HG03139 (cell line): ENCODE measurements around the gene ACR.
"Not testable (repeated sequence)": the region's sequence is repeated elsewhere in the genome, so short reads cannot be mapped to it uniquely, and the experiment has no call there.

Experiments
- ATAC-seq: cut with Tn5 transposase; IDR thresholded peaks from one replicate; pipeline ENCODE4 v1.9.1; 2021; ENCODE audit not compliant: unreplicated experiment

ACR gene

DNA sequence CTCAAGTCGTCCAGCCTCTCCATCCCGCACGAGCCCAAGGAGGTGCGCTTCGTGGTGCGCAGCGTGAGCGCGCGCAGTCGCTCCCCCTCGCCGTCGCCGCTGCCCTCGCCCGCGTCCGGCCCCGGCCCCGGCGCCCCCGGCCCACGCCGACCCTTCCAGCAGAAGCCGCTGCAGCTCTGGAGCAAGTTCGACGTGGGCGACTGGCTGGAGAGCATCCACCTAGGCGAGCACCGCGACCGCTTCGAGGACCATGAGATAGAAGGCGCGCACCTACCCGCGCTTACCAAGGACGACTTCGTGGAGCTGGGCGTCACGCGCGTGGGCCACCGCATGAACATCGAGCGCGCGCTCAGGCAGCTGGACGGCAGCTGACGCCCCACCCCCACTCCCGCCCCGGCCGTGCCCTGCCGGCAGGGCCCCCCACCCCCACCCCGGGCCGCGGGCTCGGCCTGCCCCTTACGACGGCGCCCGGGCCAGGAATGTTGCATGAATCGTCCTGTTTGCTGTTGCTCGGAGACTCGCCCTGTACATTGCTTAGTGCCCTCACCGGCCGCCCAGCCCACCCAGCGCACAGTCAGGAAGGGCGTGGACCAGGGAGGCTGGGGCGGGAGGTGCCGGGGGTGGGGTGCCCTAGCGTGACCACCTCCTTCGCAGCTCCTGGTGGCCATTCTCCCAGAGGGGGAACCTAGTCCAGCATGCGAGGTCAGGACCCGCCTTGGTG, 6.9 kb upstream of the ACR start:
- no peak for ATAC-seq

DNA sequence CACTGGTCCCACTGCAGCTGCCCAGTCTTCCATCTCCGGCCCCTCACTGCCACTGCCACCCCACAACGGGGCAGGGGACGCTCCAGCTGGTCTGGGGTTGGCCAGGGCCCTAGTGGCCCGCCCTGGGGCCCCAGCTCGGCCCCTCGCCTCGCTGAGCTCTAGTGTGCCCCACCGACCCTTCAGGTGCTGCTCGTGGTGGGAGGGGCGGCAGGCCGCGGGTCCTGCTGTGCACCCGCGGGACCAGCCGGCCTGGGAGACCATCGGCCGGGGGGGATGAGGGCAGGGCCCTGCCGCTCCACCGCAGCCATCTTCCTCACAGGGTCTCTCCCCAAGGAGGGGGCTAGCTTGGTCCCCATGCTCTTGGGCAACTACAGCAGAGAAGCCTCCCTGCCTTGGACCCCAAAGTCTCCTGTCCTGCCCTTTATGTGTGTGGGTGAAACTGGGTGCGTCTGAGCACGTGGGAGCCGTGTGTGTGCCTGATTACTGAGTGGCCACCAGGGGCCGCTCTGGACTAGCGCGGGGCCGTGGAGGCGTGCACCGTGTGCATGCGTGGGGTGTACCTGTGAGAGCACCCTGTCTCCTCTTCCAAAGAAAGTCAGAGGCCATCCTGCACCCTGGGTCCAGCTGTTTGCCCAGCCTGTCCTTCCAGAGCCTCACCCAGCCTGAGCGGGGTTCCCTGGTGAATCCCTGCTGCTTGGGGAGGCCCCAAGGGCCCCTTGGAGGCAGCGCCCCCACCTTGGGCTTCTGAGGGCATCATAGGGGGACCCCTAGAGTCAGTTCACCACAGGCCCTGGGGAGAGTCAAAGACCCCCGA, 6.0 kb upstream of the ACR start:
- ATAC-seq, result no peak

DNA sequence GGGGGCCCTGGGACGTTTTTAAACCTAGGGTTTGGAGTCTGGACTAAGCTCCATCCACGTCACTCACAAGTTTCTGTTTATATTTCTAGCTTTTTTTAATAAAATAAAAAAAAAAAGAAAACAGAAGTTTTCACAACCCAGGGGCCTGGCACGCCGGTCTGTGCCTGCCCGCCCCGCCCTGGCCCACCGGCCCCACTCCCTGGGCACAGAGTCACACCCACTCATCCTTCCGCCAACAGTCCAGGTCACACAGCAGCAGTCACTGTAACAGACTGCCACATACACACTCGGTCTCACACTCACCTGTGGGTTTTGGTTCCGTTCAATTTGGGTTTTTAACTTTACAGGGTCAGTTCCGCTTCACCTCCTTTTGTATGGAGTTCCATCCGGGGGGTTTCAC, 5.3 kb upstream of the ACR start:
- ATAC-seq, result no peak

DNA sequence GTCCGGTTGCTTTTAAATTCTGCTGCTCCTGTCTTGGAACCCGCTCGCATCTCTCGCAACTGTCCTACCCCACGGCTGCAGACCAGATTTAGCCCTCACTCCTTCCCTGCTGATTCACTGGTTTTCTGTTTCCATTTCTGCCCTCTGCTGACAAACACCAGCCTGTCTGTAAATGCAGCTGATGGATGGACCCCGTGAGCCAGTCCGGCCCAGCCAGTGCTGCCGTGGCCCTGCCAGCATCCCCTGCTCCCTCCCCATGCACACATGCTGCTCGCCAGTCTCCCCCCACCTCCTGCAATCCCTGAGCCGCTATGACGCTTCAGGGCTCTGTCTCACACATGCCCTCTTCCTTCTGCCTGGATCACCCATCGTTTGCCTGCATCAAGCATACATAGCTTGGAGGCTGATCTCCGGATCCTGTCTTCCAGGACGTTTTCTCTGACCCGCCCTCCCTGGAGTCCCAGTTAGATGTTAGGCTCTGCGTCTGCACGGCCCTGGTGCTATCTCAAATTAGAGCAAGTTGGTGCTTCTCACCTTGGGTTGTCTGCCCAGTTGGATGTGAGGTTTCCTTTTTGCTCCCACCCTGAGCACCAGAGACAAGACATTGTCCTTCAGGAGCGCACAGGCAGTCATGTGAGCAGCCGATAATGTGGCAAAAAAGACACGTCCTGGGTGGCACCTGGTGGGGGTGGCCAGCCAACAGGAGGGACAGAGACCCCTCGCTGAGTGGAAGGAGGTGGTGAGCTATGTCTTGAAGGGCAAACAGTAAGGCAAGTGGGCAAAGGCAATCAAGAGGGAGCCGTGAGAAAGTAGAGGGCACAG, 4.3 kb upstream of the ACR start:
- ATAC-seq, result no peak

DNA sequence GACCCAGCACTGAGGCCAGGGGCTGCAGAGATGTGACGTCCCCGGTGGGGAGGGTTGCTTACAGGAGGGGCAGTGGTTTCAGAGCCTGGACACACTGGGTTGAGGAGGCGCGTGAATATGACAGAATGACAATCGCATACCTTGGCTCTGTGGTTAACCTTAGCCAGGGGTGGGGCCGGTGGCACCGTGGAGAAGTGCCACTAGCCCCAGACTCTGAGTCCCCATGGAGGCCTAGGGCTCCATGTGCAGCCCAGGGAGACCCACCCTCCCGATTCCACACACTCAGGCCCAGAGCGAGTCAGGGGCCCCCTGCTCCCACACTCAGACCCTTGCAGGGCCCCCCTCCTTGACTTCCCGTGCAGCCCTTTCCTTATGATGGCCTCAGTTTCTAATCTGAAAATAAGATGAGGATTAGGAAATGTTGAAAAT, 3.6 kb upstream of the ACR start:
- ATAC-seq, result no peak

DNA sequence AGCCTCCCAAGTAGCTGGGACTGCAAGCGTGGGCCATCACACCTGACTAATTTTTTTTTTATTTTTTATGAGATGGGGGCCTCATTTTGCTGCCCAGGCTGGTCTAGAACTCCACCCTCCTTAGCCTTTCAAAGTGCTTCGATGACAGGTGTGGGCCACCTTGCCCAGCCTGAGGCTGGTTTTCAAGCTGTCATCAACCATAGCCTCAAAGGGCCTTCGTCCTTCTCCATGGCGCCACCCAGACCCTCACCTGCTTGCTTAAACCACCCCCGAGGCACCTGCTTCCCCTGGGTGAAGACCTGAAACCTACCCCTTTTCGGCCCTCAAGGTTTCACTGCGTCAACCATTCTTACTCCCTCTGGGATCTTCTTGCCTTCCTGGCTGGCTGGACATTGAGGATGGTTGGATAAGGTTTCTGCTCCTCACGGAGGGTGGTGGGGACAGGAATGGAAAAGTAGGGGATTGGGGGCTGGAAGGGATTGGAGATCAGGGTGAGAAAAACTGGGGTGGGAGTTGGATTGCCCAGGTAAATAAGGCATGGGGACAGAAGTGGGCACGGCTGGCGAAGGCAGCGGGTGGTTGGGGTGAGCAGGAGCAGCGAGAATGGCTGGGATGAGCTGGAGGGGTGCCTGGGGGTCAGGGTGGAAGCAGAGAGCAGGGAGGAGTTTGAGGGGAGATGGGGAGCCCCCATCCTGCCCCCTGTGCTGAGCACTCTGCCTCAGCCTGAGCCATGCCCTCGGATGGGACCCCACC, 2.8 kb upstream of the ACR start:
- no peak for ATAC-seq

DNA sequence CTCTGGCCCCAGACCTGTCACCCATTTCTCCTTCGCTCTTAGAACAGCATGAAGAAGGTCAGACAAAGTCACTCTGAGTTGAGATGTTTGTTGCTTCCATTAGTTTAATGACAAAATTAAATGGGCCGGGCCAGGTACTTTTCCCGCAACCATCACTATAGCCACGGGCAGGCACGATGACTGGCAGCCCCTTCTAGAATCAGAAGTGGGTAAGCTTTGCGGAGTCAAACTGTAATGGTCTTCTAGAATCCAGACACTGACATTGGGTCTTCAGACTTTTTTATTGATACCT, 2.3 kb upstream of the ACR start:
- no peak for ATAC-seq

DNA sequence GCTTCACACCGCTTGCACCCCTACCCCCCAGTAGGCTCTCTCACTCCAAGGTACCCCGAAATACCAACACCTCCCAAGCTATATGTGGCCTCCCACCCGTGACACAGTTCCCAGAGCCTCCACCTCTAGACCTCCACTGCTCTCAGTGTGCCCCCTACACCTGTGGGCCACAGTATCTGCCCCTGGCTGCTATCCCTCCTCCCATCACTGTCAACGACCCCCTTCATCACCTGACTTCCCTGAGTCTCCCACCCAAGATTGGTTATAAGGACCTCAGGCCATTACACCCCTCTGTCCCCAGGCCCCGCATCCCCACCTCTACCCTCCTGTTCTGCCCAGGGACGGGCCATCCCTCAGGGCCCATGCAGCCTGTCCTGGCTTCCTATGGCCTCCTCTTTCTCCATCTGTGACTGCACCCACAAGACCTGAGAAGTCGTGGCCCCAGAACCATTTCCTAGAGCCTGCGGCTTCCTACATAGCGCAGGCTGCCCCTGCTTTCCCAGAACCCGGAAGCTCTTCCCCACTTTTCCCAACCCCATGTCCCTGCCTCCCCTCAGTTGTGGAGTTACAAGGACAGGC, 734 bp downstream of the ACR start:
- no peak for ATAC-seq

DNA sequence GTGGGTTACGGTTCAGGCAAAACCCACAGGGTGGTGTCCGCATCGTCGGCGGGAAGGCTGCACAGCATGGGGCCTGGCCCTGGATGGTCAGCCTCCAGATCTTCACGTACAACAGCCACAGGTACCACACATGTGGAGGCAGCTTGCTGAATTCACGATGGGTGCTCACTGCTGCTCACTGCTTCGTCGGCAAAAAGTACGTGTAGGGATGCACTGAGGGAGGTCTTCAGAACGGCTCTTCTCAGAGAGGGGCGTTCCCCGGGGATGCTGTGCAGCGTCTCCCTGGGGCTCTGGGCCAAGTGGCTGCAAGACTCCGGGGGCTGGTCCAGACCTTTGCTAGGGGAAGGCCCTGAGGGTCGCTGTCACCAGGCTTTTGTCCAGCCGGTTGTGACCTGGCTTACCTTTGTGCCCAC, 1.3 kb downstream of the ACR start:
- no peak for ATAC-seq

DNA sequence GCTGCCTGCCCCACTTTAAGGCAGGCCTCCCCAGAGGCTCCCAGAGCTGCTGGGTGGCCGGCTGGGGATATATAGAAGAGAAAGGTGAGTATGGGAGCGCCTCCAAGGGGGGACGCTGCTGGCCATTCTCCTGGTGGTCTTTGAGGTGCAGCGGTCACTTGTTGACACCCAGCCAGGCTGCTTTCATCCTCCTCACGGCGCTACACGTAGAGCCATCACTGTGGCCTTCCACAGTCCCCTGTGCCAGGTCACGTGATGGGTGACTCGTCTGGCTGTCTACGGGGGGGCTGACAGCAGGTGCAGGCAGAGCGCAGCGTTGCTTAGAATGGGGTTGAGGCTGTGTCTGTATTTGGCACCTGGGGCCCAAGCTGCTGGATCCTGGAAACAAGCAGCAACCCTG, 1.9 kb downstream of the ACR start:
- no peak for ATAC-seq

DNA sequence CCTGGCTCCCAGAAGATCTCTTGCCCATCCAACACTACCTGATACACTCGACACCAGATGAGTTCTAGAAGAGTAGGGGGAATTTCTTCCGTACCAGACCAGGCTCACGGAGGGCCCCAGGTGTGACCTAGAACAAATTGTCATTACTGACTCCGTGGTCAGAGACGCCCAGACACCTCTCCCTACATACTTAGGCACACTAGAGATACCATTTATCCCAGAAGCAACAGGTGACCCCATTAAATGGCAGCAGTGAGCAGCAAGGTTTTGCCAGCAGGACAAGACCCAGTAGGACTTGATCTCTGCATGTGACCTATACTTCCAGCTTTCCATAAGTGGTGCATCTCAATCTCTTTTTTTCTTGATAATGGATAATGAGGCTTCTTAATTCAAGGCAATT, 2.7 kb downstream of the ACR start:
- not testable (repeated sequence) for ATAC-seq

DNA sequence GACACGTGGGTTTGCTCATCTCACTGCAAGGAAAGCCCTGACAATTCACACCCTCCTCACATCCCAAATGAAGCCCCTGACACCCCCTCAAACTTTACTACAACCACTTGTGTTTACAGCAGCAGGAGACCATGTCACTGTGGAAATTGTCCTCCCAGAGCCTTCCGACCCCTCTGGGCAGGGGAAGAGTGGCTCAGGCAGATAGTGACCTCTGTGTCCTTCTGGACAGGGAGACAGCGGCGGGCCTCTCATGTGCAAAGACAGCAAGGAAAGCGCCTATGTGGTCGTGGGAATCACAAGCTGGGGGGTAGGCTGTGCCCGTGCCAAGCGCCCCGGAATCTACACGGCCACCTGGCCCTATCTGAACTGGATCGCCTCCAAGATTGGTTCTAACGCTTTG, 6.4 kb downstream of the ACR start:
- ATAC-seq, result not testable (repeated sequence)

DNA sequence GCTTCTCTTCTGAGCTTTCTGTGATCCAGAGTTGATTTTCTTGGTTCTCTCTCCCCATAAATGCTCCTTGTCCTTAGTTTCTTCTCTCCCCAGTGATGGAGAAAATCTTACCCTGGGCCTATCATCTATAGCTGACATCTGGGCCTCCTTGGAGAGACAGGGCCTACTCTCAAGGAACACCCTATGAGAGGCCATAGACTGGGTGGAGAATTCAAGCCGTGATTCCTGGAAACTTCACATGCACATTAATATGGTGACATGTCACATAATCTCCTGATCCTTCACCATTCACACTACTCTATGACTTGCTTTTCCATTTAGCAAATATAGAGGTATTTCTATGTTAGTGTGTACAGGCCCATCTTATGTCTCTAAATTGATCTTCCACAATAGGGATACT, 9.5 kb downstream of the ACR start:
- ATAC-seq, result not testable (repeated sequence)

DNA sequence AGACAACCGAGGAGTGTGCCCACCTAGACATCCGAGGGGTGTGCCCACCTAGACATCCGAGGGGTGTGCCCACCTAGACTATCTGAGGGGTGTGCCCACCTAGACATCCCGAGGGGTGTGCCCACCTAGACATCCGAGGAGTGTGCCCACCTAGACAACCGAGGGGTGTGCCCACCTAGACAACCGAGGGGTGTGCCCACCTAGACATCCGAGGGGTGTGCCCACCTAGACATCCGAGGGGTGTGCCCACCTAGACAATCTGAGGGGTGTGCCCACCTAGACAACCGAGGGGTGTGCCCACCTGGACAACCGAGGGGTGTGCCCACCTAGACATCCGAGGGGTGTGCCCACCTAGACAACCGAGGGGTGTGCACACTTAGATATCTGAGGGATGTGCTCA, 10.6 kb downstream of the ACR start:
- ATAC-seq, result not testable (repeated sequence)

DNA sequence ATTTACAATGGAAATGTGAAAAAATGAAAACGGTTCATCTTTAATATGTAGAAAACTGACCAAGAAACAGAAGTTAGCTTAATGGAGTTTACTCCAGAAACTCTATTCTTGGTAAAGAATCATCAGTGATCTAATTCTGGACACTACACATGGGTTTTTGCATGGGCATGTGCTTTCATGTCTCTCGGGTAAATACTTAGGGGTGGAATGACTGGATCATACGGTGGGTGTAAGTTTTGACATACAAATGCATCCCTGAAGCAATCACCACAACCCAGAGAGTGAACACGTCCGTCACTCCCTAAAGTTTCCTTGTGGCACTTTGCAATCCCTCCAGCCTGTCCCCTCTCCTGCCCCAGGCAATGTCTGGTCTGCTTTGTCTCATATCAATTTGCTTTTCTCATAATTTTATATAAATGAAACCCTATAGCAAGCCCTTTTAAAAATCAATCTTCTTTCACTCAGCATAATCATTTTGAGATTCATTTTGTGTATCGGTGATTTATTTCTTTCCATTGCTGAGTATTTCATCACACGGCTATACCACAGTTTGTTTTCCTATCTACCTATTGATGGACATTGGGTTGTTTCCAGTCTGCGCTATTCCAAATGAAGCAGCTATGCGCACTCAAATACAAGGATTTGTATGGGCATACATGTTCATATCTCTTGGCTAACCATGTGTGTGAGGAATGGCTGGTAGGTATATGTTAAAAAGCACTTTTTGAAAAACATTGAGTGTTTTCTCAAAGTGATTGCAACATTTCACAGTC, 11.5 kb downstream of the ACR start:
- ATAC-seq, result not testable (repeated sequence)

DNA sequence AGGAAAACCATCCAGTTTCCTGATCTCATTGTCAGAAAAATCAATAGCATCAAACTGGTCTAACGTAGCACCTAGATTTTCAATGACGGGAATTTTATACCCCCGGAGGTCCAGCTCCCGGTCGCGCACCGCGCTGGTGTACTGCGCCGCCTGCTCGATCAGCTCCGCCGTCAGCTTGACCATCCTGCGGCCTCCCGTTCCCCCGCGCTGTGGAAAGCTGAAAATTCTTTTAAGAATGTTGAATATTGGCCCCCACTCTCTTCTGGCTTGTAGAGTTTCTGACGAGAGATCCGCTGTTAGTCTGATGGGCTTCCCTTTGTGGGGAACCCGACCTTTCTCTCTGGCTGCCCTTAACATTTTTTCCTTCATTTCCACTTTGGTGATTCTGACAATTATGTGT, 17.2 kb downstream of the ACR start:
- not testable (repeated sequence) for ATAC-seq

DNA sequence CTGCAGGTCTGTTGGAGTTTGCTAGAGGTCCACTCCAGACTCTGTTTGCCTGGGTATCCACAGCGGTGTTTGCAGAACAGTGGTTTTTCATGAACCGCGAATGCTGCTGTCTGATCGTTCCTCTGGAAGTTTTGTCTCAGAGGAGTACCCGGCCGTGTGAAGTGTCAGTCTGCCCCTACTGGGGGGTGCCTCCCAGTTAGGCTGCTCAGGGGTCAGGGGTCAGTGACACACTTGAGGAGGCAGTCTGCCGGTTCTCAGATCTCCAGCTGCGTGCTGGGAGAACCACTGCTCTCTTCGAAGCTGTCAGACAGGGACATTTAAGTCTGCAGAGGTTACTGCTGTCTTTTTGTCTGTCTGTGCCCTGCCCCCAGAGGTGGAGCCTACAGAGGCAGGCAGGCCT, 18.4 kb downstream of the ACR start:
- ATAC-seq, result not testable (repeated sequence)

DNA sequence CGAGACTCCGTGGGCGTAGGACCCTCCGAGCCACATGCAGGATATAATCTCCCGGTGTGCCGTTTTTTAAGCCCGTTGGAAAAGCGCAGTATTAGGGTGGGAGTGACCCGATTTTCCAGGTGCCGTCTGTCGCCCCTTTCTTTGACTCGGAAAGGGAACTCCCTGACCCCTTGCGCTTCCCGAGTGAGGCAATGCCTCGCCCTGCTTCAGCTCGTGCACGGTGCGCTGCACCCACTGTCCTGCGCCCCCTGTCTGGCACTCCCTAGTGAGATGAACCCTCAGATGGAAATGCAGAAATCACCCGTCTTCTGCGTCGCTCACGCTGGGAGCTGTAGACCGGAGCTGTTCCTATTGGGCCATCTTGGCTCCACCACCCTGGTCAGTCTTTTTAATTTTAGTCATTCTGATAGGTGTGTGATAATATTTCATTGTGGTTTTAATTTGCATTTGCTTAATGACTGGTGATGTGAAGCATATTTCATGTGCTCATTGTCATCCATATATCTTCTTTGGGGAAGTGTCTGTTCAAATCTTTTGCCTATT, 19.0 kb downstream of the ACR start:
- not testable (repeated sequence) for ATAC-seq

DNA sequence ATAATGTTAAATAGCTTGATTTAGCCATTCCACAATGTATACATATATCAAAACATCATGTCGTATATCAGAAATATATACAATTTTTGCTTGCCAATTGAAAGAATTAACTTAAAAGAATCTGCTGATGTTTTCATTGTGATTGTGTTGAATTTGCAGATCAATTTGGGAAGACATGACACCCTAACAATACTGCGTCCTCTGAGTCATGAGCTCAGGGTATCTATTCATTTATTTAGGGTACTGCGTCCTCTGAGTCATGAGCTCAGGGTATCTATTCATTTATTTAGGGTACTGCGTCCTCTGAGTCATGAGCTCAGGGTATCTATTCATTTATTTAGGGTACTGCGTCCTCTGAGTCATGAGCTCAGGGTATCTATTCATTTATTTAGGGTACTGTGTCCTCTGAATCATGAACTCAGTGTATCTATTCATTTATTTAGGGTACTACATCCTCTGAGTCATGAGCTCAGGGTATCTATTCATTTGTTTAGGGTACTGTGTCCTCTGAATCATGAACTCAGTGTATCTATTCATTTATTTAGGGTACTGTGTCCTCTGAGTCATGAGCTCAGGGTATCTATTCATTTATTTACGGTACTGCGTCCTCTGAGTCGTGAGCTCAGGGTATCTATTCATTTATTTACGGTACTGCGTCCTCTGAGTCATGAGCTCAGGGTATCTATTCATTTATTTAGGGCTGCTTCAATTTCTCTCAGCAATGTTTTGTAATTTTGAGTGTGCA, 21.8 kb downstream of the ACR start:
- ATAC-seq, result not testable (repeated sequence)
